ENCODE measurements around the gene GLYR1.

DNA sequence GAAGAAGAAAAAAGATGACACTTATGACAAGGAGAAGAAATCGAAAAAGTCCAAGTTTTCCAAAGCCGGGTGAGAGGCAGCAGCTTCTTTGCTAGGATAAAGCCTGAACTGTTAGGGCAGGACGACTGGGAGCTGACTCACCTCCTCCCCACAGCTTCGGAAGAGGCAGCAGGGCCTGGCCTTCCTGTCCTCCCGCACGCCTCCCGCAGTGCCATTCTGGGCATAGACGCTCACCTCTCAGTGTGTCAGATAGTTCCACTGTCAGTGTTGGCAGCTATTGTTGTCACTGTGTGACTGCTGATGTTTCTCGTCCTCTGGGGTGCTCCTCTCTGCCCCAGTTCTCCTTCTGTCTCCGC is 12.8 kb upstream of the GLYR1 start:
- TF ChIP-seq, protein P1, sequence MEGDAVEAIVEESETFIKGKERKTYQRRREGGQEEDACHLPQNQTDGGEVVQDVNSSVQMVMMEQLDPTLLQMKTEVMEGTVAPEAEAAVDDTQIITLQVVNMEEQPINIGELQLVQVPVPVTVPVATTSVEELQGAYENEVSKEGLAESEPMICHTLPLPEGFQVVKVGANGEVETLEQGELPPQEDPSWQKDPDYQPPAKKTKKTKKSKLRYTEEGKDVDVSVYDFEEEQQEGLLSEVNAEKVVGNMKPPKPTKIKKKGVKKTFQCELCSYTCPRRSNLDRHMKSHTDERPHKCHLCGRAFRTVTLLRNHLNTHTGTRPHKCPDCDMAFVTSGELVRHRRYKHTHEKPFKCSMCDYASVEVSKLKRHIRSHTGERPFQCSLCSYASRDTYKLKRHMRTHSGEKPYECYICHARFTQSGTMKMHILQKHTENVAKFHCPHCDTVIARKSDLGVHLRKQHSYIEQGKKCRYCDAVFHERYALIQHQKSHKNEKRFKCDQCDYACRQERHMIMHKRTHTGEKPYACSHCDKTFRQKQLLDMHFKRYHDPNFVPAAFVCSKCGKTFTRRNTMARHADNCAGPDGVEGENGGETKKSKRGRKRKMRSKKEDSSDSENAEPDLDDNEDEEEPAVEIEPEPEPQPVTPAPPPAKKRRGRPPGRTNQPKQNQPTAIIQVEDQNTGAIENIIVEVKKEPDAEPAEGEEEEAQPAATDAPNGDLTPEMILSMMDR (IDR thresholded peaks at IDR 0.05), result no peak
- no peak for TF ChIP-seq POLR2AphosphoS5 (IDR thresholded peaks at IDR 0.05; ENCODE audit: insufficient read depth in 1 of 2, low read depth in 1 of 2)

Measured in vagina (tissue), 2 donors.